Tibial nerve (tissue), 3 donors: ENCODE results near the gene TMCO5A.

Source experiments
- POLR2A ChIP-seq, 2 donors: fragments of 450-650 bp; IDR thresholded peaks; one replicate each; pipeline ENCODE4 v1.6.1; 2017; ENCODE audit warnings: antibody characterized with exemption in 2 of 2, mild to moderate bottlenecking in 2 of 2, moderate library complexity in 2 of 2
- TF ChIP-seq, protein P1 (sequence below), 5 experiments: fragments of 200-600 bp in 3 of 5; fragments of 450-650 bp in 2 of 5; sonication (generic) in 3 of 5; IDR thresholded peaks; one replicate each; pipeline ENCODE4 v1.5.1; 2016 to 2019; ENCODE audit warnings: antibody characterized with exemption in 5 of 5, mild to moderate bottlenecking in 3 of 5, moderate library complexity in 2 of 5

DNA sequence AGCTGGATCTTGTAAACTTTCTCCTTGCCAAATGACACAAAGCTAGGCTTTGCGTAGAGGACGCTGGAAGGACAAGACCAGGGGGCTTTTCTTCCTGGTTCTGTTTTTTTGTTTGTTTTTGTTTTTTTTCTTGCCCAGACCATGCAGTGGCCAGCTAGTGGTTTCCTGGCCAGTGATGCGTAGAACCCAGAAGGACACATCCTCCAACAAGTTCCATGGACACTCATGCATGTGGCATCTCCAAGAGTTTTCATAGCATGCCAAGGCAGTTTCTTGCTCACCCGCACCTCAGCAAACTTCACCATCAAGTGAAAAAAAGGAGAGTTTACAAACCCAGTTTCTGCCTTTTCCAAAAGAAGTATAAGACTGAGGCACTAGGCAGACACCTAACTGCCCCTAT lies 46.1 kb upstream of the TMCO5A start:
- TF ChIP-seq, protein P1, sequence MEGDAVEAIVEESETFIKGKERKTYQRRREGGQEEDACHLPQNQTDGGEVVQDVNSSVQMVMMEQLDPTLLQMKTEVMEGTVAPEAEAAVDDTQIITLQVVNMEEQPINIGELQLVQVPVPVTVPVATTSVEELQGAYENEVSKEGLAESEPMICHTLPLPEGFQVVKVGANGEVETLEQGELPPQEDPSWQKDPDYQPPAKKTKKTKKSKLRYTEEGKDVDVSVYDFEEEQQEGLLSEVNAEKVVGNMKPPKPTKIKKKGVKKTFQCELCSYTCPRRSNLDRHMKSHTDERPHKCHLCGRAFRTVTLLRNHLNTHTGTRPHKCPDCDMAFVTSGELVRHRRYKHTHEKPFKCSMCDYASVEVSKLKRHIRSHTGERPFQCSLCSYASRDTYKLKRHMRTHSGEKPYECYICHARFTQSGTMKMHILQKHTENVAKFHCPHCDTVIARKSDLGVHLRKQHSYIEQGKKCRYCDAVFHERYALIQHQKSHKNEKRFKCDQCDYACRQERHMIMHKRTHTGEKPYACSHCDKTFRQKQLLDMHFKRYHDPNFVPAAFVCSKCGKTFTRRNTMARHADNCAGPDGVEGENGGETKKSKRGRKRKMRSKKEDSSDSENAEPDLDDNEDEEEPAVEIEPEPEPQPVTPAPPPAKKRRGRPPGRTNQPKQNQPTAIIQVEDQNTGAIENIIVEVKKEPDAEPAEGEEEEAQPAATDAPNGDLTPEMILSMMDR (IDR thresholded peaks at IDR 0.05) = no peak
- TF ChIP-seq POLR2A (IDR thresholded peaks at IDR 0.05) = no peak
